ENCODE results near the gene PYCARD.
"Not testable (repeated sequence)": the region's sequence is repeated elsewhere in the genome, so short reads cannot be mapped to it uniquely, and the experiment has no call there.

PYCARD gene

GRCh38 chr16:31189412-31189778 lies 13.2 kb downstream of the PYCARD start:
- DNase-seq: no peak

- no peak for DNase-seq
Measured at GRCh38 chr16:31188450-31189411, 13.8 kb downstream of the PYCARD start.

GRCh38 chr16:31187808-31188189 lies 14.8 kb downstream of the PYCARD start:
- no peak for DNase-seq

- no peak for DNase-seq
Measured at GRCh38 chr16:31186930-31187807, 15.4 kb downstream of the PYCARD start.

- DNase-seq: no peak
Measured at GRCh38 chr16:31186176-31186575, 16.4 kb downstream of the PYCARD start.

- no peak for DNase-seq
Measured at GRCh38 chr16:31185339-31185738, 17.2 kb downstream of the PYCARD start.

GRCh38 chr16:31184888-31185287 lies 17.7 kb downstream of the PYCARD start:
- no peak for DNase-seq

- no peak for DNase-seq
Measured at GRCh38 chr16:31183432-31184428, 18.8 kb downstream of the PYCARD start.

GRCh38 chr16:31182391-31182790 lies 20.2 kb downstream of the PYCARD start:
- DNase-seq: no peak

GRCh38 chr16:31181102-31181830 lies 21.3 kb downstream of the PYCARD start:
- DNase-seq: no peak

GRCh38 chr16:31179747-31180459 lies 22.7 kb downstream of the PYCARD start, which contains the start of gene FUS:
Gene FUS, plus strand, starts transcription at chr16:31180139. Its CDS starts 76 bp downstream, at chr16:31180215.
- peak; percentile 81 for DNase-seq

GRCh38 chr16:31179219-31179746 lies 23.3 kb downstream of the PYCARD start:
- no peak for DNase-seq

GRCh38 chr16:31177136-31177535 lies 25.4 kb downstream of the PYCARD start:
- DNase-seq: no peak

- DNase-seq: not testable (repeated sequence)
Measured at GRCh38 chr16:31170048-31170447, 32.5 kb downstream of the PYCARD start.

- no peak for DNase-seq
Measured at GRCh38 chr16:31168848-31169247, 33.7 kb downstream of the PYCARD start.

- no peak for DNase-seq
Measured at GRCh38 chr16:31167315-31167714, 35.2 kb downstream of the PYCARD start.

- DNase-seq: no peak
Measured at GRCh38 chr16:31157136-31157535, 45.4 kb downstream of the PYCARD start.
